T-helper 2 cell (primary cell): Measurements from ENCODE around the gene SFTPD.
"Not testable (repeated sequence)": the region's sequence is repeated elsewhere in the genome, so short reads cannot be mapped to it uniquely, and the experiment has no call there.

Experiments used
- DNase-seq, 5 experiments: peaks; one replicate each; pipeline versions ENCODE4 v3.0.0 to v3.0.0-alpha.2; 2012 to 2022

SFTPD gene

DNA sequence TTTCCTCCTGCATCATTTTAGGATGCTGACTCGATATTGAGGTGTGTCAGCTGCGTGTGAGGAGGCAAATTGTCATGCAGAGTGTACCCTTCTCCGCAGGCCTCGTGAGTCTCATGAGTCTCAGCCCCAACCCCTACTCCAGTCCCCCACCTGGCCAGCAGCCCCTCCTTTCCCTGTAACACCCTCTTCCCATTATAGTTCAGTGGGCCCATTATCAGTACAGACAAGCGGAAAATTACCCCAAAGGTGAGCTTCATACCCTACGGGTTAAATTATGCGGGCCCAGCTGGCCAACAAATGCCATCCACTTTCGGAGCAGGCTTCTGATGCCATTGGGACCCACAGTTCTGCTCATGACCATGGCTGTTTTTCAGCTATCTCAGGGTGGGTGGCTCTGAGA, 25.2 kb downstream of the SFTPD start:
- DNase-seq = no peak

DNA sequence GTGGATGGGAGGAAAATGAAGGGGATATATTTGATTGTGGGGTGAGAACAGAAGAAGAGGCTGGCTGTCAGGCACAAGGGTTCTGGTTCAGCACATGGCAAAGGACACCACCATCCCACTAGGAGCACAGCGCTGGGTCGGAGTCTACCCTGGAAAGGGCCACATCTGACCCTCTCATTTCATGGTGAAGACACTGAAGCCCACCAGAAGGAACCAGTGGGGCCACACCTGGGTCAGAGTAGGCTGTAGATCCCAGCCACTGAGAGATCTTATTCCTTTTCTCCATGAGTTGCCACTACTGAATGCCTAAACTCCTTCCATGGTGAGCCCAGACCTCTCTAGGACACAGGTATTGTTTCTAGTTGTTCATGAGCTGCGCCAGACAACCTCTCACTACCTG, 25.8 kb downstream of the SFTPD start:
- DNase-seq = no peak

GRCh38 chr10:79922011-79922412, 26.9 kb downstream of the SFTPD start:
- DNase-seq = not testable (repeated sequence)

DNA sequence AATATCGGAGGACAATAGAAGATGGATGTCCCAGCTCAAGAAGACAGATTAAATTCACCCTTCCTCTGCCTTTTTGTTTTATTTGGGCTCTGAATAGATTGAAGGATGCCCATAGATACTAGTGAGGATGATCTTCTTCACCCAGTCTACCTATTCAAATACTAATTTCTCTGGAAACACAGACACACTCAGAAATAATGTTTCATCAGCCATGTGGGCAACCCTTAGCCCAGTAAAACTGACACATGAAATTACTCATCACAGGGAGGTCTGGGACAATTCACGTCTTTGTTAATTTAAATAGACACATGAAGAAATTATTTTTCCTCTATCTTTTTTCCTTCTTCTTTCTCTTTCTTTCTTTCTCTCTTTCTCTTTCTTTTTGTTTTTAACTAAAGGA, 33.1 kb downstream of the SFTPD start:
- DNase-seq = not testable (repeated sequence)

- DNase-seq = not testable (repeated sequence)
Observed at GRCh38 chr10:79914512-79914911, 34.4 kb downstream of the SFTPD start.

DNA sequence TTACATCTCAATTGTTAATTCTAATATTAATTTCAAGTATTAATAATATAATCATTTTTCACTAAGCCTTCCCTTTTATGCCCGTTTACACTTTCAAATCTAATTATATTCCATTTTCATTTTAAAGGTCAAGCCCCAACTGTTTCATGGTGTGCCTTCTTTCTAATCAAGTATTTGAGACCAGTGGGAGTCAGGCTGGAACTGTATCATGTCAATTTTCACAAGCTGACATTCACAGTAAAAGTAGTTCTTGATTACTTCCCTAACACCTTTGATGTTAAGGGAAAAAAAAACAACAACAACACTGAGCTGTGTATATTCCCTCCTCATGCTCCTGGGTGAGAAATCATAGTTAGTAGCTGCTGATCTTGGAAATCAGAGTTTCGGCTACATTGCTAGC, 38.1 kb downstream of the SFTPD start:
- no peak for DNase-seq

GRCh38 chr10:79910344-79910743, 38.6 kb downstream of the SFTPD start:
- DNase-seq = no peak

- peak in 1 of 5 experiments; percentile 36 for DNase-seq
Observed at GRCh38 chr10:79905322-79906314, 43.3 kb downstream of the SFTPD start.

DNA sequence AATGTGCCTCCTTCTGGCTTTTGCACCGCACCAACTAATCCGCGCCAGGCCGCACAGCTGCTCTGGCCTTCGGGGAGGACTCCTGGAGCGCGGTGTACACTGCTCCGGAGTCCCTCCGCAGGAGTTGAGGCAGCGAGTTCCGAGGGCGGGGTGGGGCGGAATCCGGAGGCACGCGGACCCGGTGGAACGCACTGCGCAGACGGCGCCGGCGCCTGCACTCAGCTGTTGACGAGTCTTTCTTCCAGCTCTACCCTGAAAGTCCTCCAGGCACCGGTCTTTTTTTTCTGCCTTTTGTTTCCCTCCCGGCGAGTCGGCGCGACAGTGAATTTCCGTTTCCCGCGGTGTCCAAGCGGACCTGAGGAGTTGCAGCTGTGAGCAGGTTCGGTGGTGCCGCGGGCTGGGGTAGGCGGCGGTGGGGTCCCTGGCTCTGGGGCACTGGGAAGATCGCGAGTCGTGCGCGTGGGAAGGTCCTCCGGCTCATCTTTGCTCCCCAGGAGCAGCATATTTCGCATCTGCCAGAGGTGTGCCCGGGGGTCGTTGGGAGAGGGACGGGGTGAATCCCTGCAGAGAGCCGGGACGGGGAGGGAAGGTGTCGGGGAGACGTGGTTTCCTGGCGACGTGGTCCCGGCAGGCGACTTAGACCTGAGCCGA, 44.1 kb downstream of the SFTPD start:
- DNase-seq = peak in 3 of 5 experiments; percentile 7 to 63 (median 10)

DNA sequence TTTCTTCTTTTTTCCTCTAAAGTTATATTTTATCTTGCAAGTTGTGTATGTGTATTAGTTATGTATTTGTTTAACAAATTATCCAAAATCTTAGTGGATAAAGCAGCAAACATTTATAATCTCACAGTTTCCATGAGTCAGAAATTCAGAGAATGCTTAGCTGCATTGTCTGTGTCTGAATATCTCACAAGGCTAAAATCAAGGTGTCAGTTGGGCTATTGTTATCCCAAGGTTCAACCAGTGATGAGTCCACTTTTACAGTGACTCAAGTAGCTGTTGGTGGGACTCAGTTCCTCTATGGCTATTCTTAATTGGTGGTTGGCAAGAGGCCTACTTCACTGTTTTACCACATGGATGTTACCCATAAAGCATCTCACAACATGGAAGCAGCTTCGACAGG, 47.3 kb downstream of the SFTPD start:
- DNase-seq = not testable (repeated sequence)

GRCh38 chr10:79898597-79899325, 50.1 kb downstream of the SFTPD start:
- DNase-seq = no peak

DNA sequence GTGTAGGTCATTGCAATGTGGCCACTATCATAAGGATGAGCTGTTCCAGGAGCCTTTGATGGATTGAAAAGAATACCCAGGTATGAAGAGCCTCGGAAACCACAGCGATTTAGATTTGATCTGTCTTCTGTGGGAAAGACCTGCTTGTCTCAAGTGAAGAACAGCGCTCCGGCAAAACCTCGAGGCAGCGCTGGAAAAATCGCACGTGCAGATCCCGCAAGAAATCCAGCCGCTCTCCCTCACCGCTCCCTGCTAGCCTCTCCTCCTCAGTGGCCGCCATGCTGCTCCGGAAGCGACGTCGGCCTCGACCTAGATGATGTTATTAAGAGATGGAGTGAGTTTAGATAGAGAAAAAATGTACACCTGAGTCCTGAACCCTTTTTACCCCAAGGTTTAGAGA, 56.0 kb downstream of the SFTPD start:
- DNase-seq = not testable (repeated sequence)

- DNase-seq = no peak
Observed at GRCh38 chr10:79890469-79890868, 58.4 kb downstream of the SFTPD start.

DNA sequence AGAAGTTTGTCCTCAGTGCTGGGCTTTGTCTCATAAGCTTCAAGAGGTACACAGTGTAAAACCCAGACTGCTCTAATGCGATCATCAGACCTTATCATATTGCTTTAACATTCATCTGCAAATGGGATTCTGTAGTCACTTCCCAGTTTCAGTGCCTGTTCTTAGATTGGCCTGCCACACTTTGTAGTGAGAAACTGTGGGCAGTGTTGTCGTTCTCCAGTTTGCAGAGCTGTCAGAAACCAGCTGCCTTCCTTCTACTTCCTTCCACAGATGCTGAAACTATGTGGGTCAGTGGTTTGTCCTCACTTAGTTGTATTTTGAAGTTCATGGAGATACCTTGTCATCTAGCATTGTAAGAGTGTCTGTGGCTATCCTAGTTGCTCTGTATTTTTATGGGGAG, 59.9 kb downstream of the SFTPD start:
- not testable (repeated sequence) for DNase-seq
